22Rv1 (cell line): ENCODE data around the gene VPS37B.

Source experiments
- H3K27ac ChIP-seq: fragments of 450-650 bp; 2 replicates; pipeline ENCODE4 v1.5.1; 2017
- ZFX ChIP-seq: fragments of 450-650 bp; IDR thresholded peaks from 2 replicates; pipeline ENCODE4 v1.6.1; 2017; ENCODE audit warnings: antibody characterized with exemption, borderline replicate concordance
- TF ChIP-seq, protein P1 (sequence below): fragments of 450-650 bp; IDR thresholded peaks from 2 replicates; pipeline ENCODE4 v1.5.1; 2017; ENCODE audit warnings: mild to moderate bottlenecking

VPS37B gene

DNA sequence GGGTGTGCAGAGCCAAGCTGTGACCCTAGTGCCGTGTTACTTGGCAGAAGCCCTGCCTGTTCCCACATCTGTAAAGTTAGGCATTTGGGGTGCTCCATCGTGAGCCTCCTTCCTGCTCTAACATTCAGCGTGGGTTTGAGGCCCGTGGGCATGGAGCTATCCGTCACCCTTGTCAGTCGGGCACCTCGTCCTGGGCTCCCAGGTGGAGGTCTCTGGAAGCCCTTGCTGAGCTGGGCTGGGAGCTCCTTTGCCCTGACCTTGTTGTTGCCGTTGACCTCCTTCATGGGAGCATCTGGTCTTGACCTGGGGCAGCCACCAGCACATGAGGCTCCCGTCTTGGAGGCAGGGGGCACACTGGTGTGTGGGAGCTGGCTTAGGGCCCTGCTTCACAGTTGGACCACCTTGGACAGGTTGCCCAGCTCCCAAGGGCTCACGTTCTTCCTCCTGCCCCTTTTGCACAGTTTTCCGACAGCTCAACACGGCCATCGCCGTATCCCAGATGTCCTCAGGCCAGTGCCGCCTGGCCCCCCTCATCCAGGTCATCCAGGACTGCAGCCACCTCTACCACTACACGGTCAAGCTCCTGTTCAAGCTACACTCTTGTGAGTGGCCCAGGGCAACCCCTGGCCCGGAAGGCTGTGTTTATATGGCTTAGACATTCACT, 42.2 kb downstream of the VPS37B start:
- no peak overlapping the region for H3K27ac ChIP-seq
- TF ChIP-seq, protein P1, sequence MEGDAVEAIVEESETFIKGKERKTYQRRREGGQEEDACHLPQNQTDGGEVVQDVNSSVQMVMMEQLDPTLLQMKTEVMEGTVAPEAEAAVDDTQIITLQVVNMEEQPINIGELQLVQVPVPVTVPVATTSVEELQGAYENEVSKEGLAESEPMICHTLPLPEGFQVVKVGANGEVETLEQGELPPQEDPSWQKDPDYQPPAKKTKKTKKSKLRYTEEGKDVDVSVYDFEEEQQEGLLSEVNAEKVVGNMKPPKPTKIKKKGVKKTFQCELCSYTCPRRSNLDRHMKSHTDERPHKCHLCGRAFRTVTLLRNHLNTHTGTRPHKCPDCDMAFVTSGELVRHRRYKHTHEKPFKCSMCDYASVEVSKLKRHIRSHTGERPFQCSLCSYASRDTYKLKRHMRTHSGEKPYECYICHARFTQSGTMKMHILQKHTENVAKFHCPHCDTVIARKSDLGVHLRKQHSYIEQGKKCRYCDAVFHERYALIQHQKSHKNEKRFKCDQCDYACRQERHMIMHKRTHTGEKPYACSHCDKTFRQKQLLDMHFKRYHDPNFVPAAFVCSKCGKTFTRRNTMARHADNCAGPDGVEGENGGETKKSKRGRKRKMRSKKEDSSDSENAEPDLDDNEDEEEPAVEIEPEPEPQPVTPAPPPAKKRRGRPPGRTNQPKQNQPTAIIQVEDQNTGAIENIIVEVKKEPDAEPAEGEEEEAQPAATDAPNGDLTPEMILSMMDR, result no peak
- no peak for TF ChIP-seq ZFX

DNA sequence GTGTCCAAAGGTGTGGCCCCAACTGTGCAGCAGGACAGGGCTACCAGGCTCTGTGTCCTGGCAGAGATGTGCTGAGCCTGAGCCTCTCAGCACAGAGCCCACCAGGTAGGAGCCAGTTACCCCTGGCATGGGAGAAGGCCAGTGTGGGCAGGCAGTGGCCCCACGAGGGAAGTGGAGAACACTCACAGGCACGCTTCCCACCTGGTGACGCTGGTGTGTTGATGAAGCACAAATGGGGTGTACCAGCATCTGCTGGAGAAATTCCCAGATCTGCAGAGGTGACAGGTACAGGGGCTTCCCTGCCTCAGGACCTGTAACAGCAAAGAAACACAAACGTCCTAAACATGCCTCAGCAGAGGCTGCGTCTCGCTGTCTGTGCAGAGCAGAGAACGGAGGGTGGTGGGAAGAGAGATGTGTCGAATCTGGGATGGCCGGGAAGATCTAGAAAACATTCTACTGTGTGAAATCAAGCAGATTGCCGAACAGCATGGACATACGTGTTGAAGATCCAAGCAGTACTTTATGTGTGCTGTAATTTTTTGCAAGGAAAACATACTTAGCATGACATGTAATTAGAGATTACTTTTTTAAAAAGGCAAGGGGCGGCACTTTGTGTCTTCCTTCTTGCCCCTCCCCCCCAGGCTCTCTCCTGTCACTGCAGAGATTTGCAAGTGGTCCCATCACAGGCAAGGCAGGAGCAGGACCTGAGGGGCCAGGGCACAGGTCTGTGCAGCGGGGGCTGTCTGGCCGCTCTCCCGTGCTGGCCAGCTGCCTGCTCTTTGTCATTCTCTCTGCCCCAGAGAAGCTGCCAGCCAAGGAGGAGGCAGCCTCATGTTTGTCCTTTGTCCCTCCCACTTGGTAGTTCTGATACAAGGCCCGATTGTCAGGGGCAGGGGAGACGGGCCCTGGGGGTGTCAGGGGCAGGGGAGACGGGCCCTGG, 43.3 kb downstream of the VPS37B start:
- peak overlapping the region; percentile 10; the same call in 1 of the 2 replicates for H3K27ac ChIP-seq
- no peak for TF ChIP-seq ZFX
- TF ChIP-seq, protein P1, result no peak

DNA sequence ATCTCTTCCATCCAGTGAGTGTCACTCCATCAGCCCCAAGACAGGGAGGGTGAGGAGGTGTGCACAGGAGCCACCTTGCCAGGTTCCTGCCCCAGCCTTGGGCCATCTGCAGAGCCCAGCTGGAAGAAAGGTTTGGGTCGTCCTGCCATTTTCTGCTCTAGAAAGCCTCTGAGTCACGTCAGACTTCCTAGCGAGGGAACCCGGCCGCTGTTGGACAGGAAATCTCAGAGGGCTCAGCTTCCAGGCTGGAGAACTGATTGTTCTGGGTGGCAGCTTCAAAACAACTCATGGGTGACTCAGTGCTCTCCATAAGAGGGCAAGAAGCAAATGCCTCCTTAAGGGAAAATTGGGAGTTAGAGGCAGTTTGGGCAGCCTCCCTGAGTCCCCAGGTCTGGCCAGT, 44.1 kb downstream of the VPS37B start:
- peak overlapping the region; percentile 10; the same call in 1 of the 2 replicates for H3K27ac ChIP-seq
- TF ChIP-seq ZFX, result no peak
- TF ChIP-seq, protein P1, result no peak

DNA sequence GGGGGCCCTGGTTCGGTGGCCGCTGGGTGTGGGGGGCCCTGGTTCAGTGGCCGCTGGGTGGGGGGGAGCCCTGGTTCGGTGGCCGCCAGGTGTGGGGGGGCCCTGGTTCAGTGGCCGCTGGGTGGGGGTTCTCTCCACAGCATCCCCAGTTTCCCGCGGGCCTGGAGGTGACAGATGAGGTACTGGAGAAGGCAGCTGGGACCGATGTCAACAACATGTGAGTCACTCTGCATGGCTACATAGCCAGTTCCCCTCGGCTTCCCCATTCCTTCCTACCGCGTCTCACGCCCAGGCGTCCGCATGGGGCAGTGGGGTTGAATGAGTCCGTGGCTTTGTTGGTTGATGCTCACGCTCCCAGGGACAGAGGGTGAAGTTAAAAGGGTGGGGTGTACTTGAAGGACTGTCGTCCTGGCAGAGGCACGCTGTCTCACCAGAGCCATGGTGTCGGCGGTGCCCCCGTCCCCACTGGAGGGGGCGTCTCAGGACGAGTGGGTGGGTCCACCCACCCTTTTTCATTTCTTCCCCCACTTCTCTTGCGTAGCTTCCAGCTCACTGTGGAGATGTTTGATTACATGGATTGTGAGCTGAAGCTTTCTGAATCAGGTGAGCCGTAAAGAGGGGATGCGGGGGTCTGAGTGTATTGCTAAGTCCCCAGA, 45.1 kb downstream of the VPS37B start:
- TF ChIP-seq ZFX, result no peak
- TF ChIP-seq, protein P1, result no peak
- H3K27ac ChIP-seq, result no peak overlapping the region

DNA sequence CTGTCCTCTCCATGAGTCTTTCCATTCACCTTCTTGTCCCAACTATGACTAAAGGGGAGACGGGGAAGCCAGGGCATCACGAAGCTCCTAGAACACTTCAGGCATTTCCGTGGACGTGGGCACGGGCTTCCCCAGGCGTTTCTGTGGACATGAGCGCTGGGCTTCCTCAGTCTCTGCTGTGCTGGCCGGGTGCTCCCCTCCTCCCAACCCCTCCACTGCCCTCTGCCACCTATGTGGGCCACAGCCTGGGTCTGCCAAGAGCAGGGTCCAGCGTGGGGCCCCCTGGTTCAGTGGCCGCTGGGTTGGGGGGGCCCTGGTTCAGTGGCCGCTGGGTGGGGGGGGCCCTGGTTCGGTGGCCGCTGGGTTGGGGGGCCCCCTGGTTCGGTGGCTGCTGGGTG, 45.9 kb downstream of the VPS37B start:
- TF ChIP-seq, protein P1, result no peak
- no peak for TF ChIP-seq ZFX
- no peak overlapping the region for H3K27ac ChIP-seq

DNA sequence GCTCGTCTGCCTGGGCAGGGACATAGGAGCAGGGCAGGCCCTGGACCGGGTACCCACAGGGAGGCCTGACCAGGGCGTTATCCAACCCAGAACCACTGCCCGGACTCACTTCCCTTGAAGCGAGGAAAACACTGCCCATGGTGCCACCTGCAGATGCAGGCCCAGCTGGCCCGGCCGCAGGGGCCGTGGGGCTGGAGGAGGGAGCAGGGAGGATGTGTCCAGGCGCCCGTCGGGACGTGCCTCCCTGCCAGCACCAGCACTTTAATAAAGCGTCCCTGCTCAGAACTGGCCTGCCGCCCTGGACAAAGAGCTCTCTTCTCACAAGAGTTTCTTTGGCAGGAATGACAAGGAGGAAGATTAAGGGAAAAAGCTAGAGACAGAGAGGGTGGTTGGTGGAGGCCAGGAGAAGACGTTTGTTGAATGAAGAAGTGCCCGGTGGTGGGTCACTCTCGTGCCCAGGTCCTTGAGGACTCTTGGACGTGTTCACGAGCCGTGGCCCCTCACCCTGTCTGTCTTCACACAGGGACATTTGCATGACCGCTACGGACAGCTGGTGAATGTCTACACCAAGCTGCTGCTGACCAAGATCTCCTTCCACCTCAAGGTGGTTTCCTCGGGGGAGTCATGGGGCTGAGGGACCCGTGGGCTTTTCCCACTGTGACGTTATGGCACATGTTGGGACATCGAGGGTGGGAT, 46.4 kb downstream of the VPS37B start:
- no peak for TF ChIP-seq ZFX
- TF ChIP-seq, protein P1, result no peak
- no peak overlapping the region for H3K27ac ChIP-seq
